NT2/D1 (cell line): ENCODE results near the gene COX6A2.

Source experiments
- SUZ12 ChIP-seq: IDR thresholded peaks from 2 replicates; pipeline ENCODE4 v1.6.1; 2011; ENCODE audit not compliant: insufficient read length, insufficient read depth; ENCODE audit errors: extremely low read depth
- YY1 ChIP-seq: IDR thresholded peaks from 2 replicates; pipeline ENCODE4 v1.6.1; 2011; ENCODE audit not compliant: insufficient read length, insufficient read depth

DNA sequence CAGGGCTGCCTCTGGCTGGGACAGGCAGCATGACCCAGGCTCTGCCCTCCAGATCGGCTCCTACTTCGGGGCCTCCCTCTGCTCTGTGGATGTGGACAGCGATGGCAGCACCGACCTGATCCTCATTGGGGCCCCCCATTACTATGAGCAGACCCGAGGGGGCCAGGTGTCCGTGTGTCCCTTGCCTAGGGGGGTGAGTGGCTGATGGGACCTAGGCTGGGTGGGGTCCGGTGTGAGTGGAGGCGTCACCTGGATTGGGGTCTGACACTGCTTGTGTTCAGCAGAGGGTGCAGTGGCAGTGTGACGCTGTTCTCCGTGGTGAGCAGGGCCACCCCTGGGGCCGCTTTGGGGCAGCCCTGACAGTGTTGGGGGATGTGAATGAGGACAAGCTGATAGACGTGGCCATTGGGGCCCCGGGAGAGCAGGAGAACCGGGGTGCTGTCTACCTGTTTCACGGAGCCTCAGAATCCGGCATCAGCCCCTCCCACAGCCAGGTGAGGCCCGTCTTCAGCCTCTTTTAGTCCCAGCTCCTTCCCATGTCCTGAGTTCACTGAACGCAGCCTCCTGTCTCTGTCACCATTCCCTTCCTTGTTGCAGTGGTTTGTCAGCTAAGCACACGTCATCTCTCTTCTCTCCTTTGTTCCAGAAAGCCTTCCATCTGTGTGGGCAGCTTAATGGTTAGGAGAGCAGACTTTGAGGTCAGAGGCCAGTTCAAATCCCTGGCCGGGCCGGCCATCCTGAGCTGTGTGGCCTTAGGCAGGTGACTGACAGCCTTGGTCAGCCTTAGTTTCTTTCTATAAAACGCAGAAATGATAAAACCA lies 16.9 kb downstream of the COX6A2 start:
- TF ChIP-seq YY1, result no peak
- TF ChIP-seq SUZ12, result no peak
